GM12892 (cell line): ENCODE results near the gene LCT.

Source experiments
- POLR2A ChIP-seq: IDR thresholded peaks from 2 replicates; pipeline ENCODE4 v1.6.1; 2011; ENCODE audit warnings: low read depth, low read length, control low read depth
- POLR2AphosphoS5 ChIP-seq: IDR thresholded peaks from 2 replicates; pipeline ENCODE4 v1.6.1; 2011; ENCODE audit warnings: low read depth, low read length, control low read depth

GRCh38 chr2:135797497-135798274, 39.3 kb downstream of the LCT start:
- TF ChIP-seq POLR2A (no peak), POLR2AphosphoS5 (no peak)
